HG02852 (cell line): ENCODE measurements around the gene FOXE1.

Source experiments
- ATAC-seq: cut with Tn5 transposase; IDR thresholded peaks from one replicate; pipeline ENCODE4 v1.9.1; 2021; ENCODE audit warnings: mild to moderate bottlenecking, moderate library complexity; ENCODE audit not compliant: unreplicated experiment

Gene FOXE1

DNA sequence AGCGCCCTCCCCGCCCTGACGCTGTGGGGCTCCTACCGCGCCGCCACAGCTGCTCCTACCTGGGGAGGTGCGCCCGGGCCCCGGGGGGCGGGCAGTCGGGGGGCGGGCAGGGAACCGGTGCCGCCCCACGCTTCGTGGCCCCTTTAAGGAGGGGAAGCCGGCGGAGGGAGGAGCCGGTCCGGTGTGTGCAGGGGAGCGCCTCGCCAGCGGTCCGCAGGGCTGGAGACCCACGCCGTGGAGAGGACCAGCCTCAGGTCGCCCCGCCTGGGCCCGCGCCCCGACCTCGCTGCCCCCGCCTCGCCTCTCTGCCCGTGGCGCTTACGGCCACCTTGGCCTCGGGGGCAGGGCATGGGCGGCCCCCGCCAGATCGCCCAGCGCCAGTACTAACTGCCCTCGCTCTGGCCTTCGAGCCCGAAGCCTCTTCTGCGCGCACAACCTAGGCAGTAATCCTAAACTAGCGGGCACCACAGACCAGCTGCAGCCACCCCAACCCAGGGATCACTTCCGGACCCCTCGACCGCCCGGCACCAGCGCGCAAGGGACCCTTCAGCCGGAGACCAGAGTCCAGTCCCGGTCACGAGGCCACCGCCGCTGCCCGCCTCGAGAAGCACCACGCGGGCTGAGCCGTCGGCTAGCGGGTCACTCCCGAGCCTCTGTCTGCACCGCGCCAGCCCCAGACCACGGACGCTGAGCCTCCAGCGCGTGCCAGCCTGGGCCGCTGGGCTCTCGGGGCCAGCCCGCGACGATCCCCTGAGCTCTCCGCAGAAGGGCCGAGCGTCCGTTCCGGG is at the start of gene FOXE1:
FOXE1 (plus strand) TSS at position 171 of the 788 bp plus-strand sequence. CDS start 689 bp downstream, outside the sequence.
- no peak for ATAC-seq

DNA sequence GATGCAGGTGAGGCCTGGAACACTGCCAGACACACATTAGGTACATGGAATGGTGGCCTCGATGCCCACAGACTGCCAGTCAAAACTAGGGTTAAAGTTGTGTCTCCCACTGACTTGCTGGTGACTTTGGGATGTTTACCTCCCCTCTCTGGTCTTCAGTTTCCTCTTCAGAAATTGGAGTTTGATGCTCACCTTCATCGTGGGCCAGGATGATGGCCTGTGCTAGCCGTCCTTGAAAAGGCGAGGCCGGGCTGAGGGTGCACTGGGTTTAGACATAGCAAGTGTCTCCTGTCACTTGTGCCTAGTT is 49.0 kb upstream of the FOXE1 start:
- ATAC-seq, result no peak

DNA sequence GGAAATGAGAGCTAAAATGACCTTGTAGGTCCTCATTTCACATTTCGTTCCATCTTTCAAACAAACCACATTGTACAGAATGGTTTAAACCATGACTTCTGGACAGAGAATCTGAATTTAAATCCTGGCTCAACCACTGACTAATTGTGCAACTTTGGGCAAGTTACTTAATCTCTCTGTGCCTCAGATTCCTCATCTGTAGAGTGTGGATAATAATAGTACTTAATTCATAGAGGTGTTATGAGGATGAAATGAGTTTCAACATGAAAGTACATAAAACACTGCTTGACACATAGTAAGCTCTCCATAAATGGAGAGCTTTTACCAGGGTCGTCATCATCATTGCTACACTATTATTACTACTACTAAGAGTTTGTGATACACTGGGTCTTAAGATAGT is 46.3 kb upstream of the FOXE1 start:
- no peak for ATAC-seq

DNA sequence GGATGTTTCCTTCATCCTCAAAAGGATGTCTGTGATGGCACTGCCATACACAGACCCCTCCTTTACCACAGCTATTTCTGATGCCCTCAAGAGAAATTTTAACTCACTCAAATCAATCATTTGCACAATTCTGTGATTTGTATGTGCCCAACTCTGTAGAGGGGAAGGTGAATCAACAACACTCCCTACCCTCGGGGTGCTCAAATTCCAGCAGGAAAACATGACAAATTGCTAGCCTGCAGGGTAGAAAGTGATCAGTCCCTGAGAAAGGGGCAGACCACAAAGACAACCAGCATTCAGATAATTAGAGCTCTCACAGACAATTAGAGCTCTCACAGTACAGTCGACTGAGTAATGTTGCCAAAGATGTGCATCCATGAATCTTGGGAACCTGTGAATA is 45.3 kb upstream of the FOXE1 start:
- ATAC-seq, result no peak

DNA sequence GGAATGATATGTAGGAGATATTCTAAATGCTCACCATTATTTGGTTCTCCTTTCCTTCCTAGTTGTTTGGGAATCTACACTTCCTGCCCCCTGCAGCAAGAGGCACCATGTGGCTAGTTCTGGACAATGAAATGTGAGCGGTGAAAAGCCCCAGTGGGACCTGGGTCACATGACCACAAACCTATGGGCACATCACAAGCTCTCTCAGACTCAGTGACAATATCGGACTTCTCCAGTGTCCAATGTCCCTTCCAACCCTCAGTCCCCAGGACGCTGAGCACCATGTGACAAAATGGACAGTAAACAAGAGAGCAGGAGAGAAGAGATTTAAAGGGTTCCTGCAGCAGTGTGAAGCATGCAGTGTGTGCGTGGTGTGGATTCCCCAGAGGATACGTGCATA is 44.6 kb upstream of the FOXE1 start:
- ATAC-seq, result no peak

DNA sequence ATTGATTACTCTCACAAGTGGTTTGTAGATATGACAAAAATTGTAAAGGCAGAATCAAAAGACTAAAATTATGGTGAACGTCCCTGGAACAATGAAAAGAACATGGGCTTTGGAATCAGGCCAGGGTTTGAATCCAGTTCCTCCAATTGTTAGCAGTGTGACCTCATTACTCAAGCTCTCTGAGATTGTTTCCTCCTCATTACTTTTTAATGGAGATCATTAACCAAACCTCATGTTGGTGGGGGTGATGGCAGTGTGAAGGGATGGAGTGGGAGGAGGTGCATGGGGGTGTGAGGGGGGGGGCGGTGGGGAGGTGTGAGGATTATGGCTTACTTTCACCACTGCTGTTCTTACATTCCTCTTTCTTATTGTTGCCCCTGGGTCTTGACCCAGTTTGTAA is 44.1 kb upstream of the FOXE1 start:
- no peak for ATAC-seq

DNA sequence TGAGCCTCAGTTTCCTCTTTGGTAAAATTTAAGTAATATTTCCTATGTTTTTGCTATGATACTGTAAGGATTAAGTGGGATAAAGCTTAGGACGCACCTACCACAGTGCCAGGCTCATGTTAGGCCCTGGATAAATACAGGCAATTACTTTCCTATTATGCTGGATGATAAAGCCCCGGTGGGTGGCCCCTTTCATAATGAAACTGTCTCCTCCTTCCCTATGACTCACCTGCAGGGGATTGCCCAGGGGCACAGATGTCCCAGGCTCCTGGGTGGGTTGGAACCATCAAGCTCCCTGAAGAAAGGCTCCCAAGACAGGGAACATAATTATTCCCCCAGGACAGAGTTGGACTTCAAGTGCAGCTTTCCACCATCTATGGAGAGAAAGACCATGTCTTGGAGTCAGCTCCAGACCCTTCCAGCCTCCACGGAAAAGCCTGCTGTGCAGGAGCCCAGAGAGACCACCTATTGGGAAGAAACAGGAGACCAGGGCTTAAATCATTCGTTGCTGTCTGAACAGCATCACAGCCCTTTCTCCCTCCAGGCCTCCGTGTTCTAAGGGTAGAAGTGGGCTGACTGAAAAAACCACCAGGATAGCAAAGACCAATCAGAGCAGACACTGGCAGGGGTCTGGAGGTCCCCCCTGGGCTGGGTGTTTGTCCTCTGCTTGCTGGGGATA is 43.2 kb upstream of the FOXE1 start:
- ATAC-seq, result no peak

DNA sequence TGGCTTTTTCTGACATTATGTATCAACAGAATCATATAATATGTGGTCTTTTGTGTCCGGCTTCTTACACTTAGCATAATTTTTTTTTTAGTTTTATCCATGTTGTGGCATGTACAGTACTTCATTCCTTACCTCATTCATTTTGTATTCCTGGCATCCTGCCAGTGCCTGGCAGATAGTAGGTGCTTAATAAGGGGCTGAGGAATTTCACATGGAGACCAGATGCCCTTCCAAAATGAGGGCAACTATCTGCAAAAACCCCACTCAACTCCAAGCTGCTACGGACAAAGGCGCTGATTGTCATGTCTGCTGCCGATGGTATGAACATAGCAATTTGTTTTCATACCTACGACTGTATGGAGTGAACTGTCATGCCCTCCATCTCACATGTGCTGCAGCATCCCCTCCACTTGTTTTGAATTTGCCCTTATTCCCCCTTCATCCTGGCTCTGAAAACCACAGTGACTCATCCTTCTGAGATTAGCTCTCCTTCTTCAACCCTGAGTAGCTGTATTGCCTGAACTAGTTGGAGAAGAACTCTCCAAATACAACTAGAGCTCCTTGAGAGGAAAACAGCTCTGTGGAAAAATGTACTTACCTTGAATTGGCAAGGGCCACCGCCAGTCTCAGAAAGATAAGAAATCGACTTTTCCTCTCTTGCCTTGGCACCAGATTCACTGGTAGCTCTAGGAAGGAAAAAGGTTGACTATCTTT is 41.3 kb upstream of the FOXE1 start:
- no peak for ATAC-seq

DNA sequence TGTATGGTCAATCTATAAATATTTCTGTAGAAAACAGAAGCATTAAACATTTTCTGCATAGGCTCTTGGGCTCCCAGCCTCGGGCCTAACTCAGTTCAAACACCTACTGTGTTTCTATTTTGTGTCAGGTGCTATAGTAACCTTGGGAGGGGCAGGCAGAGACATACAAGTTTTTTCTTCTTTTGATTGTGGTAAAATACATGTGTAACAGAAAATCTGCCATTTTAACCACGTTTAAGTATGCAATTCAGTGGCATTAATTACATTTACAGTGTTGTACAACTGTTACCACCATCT is 40.8 kb upstream of the FOXE1 start:
- no peak for ATAC-seq

DNA sequence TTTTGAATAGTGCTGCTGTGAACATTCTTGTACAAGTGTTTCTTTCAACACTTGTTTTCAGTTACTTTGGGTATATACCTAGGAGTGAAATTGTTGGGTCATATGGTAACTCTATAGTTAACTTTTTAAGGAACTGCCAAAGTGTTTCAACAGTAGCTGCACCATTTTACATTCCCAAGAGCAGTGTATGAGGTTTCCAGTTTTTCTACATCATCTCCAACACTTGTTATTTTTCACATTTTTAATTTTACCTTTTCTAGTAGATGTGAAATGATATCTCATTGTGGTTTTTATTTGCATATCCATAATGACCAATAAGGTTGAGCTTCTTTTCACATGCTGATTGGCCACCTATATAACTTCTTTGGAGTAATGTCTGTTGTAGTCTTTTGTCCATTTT is 40.0 kb upstream of the FOXE1 start:
- ATAC-seq, result no peak

DNA sequence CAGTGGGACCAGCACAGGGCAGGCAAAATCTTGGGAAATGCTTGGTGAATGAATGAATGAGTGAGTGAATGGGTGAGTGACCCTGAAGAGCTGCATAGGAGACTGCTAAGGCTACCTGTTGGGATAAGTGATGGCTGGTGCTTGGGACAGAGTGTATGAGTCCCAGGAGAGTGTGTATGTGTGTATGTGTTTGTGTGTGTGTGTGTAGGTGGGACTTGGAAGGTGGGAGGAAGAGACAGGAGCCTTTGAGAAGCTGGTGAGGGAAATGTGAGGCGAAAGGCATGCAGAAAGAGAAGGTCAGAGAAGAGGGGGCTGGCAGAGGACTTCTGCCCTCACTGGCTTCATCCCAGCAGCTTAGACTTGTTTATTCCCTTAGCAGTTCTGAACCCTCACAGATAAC is 33.3 kb upstream of the FOXE1 start:
- ATAC-seq, result no peak

DNA sequence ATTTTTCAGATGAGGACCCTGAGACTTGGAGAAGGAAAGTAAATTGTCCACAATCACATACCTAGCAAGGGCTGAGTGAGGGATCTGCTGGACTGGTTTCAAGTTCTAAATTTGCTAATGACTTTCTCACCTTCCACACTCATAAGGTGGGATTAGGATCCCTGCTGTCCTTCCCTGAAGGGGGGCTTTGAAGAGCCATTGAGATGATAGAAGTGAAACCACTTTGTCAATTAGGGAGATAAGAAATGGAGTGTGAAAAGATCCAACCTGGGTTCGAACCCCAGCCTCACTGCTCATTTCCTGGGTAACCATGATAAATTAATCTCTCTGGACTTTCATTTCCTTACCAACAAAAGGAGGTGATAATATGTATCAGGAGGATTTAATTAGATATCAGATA is 32.7 kb upstream of the FOXE1 start:
- no peak for ATAC-seq

DNA sequence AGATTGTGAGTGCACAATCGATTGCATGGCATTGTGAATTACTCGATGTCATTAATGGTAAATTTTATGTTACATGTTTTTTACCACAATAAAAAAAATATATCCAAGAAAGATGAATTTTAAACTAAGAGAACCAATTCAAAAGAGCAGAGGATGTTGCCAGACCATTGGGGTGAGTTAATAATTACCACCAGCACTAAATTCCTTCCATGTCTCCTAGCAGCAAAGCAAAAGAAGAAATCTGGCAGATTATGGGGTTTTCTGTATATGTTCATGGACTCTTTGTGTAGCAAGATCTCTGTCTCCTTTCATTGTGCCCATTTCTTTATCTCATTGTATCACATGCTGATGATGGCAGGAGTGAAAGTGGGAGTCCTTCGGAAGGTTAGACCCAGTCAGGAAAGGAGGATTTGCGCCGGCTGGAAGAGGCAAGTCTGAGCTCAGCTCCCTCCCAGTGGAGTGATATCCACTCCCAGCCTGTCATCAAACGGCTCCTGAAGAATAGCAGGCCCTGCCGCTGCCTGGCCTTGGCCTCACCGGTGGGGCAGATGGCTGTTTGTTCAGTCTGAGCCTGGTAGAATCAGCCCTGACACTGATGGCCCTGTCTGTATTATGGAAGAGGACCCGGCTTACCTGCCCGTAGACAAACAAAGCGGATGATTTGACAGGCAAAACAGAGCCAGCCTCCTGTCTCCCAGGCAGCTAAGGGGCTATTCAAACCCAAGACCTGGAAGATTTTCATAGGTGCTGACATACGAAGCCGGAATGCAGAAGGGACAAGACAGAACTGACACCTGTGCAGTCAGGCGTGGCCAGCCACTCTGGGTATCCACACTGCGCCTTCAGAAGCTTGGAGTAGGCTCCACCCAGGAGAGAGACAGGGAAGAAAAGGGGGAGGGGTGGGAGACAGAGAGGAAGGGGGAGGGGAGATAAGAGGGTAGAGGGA is 21.9 kb upstream of the FOXE1 start:
- ATAC-seq, result no peak

DNA sequence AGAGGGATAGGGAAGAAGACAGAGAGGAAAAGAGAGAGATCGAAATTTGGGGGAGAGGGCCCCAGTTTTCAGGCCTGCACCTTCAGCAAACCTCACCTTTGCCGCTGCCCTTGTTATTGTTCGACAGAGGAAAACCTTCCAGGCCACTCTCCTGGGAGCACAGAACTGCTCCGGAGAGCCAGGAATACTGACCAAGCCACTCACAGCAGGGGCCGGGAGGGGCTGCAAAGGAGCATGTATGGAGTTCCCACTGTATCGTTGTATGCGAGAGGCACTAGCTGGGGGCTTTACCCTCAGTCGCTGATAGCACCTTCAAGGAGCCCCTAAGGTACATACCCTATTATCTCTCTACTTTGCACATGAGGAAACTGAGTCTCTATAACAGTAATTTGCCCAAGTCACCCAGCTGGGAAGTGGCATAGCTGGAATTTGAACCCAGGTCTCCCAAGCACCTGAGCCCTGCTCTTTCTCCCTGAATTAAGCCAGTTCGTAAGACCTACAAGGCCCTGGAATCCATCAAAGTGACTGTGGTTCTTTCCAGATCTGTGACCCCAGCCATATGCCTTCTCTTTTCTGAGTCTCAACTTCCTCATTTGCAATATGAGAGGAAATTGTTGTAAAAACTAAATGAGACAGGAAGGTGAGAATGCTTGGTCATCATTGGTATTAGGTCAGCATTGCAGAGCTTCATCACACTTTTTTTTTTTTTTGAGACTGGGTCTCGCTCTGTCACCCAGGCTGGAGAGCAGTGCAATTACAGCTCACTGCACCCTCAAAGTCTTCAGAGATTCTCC is 21.0 kb upstream of the FOXE1 start:
- ATAC-seq, result no peak

DNA sequence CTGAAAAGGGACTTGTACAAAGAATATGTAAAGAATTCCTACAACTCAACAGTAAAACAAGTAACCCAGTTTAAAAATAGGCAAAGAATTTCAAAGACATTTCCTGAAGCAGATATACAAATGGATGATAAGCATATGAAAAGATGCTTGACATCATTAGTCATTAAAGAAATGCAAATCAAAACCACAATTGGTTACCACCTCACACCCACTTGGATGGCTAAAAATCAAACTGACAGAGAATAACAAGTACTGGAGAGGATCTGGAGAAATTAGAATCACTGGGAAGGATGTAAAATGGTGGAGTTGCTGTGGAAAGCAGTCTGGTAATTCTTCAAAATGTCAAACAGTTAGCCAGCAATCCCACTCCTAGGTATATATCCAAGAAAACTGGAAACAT is 12.5 kb upstream of the FOXE1 start:
- ATAC-seq, result no peak

DNA sequence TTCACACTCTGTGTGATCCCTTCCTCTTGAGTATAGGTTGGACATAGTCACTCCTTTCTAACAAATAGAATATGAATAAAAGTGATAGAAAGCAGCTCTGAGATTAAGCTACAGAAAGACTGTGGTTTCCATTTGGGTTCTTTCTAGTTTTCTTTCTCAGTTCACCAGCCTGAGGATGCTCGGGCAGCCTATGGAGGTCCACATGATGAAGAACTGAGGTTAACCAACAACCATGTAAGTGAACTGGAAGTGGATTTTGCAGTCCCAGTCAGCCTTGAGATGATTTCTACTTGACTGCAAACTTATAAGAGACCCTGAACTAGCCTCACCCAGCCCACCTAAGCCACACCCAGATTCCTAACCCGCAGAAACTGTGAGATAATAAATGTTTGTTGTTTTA is 10.1 kb upstream of the FOXE1 start:
- no peak for ATAC-seq

DNA sequence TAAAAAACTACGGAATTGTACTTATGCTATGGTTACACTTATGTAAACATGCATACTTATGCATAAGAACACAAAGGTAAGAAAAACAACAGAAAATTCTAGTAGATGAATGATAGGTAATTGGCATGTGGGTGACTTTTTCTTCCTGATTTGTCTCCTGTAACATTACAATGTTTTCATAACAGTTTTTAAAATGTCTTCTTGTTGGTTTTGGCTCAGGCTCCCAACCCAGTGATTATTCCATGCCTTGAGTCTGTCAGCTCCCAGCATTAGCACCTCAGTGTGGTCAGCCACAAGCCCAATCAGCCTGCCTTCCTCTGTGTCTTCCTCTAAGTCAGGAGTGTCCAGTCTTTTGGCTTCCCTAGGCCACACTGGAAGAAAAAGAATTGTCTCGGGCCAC is 7.9 kb upstream of the FOXE1 start:
- ATAC-seq, result no peak

DNA sequence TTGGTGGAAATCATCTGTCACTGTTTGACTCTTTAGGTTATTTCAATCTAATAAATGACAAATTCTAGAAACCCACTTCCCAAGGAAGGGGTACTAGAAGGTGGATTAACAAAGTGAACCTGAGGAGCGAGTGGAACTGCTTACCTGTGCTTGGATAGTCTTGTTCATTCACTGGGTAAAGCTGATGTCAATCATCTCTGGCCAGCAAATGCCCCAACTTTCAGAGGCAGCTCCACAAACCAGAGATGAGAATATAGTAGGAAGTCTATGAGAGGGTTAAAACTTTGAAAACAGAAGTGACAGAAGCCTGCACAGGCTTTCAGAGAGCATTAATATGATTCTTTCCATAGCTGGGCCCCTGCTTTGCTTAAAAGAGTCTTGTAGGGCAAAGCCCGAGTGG is 7.3 kb upstream of the FOXE1 start:
- no peak for ATAC-seq

DNA sequence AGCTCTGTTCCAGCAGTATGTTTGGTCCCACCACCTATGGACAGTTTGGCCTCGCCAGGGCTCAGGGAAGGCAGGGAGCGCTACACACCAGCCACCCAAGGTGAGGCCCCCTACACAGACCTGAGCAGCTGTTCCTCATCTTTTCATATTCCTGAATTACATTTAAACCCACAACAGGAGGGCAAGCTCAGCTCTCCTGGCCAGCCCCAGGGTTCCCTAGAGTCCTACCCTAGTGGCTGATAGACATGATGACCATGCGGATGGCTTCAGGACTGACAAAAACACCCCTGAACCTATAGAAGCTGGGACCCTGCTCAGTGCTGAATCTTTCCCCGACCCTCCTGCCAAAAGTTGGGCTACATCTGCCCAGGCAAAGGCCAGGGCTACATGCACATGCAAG is 6.7 kb upstream of the FOXE1 start:
- ATAC-seq, result no peak

DNA sequence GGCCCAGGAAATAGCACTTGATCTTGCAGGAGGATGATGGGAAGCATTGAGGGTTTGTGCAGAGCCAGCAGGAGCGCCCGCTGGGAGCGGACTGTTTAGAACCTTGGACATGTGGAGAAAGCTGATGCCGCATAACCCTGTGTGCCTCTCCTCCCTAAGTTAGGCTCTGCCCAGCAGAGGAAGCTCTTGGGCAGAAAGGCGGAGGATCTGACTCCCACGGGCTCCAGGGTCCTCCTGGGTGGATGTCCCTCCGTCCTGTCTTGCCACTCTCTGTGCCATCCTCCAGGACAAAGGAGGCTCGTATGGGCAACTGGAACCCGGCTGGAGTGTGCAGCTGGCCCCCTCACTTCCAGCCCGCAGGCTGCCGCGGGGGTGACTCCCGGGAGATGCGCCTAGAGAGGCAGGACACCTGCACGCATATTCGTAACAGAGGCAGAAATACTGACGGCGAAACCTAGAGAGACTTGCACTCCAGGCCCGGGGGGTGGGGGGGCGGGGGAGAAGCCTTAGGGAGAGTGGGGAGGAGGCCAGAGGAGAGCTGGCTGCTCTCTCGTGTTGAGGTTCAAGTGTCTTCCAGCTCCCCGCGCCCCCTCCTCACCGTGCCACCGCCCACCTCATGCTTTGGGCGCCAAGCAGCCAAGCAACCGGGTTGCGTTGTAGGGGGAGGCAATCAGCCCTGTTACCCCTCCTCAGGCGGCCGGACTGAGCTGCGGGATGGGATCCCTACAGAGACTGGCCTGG is 5.4 kb upstream of the FOXE1 start:
- no peak for ATAC-seq
